Cardiac muscle cell (in vitro differentiated cells and primary cell): ENCODE measurements around the gene SEMA4D. TPM values are rescaled to one million over a fixed set of nuclear protein-coding genes. Genes with fewer than 3 reads are reported as not detected.

Experiments used
- DNase-seq, 2 donors: peaks; one replicate each; pipeline versions ENCODE4 v3.0.0 to v3.0.0-alpha.2; 2010 to 2017; ENCODE audit warnings: low read depth in 1 of 2, low spot score in 1 of 2
- H3K27ac ChIP-seq: fragments of 200-600 bp; sonication (generic); 2 replicates; pipeline ENCODE4 v1.5.1; 2016
- H3K27me3 ChIP-seq: fragments of 200-600 bp; sonication (generic); 2 replicates; pipeline ENCODE4 v1.6.0; 2016; ENCODE audit warnings: control low read depth
- H3K36me3 ChIP-seq: fragments of 200-600 bp; sonication (generic); 2 replicates; pipeline ENCODE4 v1.5.1; 2016; ENCODE audit warnings: control low read depth
- H3K4me1 ChIP-seq: fragments of 200-600 bp; sonication (generic); 2 replicates; pipeline ENCODE4 v1.8.1; 2017; ENCODE audit warnings: low read depth, mild to moderate bottlenecking, mixed run types
- H3K4me3 ChIP-seq: fragments of 200-600 bp; sonication (generic); 2 replicates; pipeline ENCODE4 v1.5.1; 2016; ENCODE audit warnings: mild to moderate bottlenecking
- H3K9me3 ChIP-seq: fragments of 200-600 bp; sonication (generic); 2 replicates; pipeline ENCODE4 v1.5.1; 2017; ENCODE audit warnings: low read depth, mild to moderate bottlenecking, control low read depth
- polyA plus RNA-seq: library from polyadenylated mRNA; unstranded; fragments of >200 nt; fragmentation: Nextera tagmentation; extraction: Ambion mirVana; gene quantifications from 2 replicates; pipeline ENCODE4 v1.2.1, GENCODE V29; 2016
- total RNA-seq: library from RNA; depleted of rRNA; stranded (reverse); fragments of >200 nt; gene quantifications from 2 replicates; pipeline ENCODE4 v1.2.3, GENCODE V29; 2016
- TF ChIP-seq, protein P1 (sequence below): IDR thresholded peaks from 2 replicates; pipeline ENCODE4 v1.5.1; 2012; ENCODE audit warnings: low read depth, mild to moderate bottlenecking, low read length

Gene SEMA4D
- total and polyA plus RNA-seq, 2 experiments from 2014 or later, result 16.5 to 34.2 TPM

DNA sequence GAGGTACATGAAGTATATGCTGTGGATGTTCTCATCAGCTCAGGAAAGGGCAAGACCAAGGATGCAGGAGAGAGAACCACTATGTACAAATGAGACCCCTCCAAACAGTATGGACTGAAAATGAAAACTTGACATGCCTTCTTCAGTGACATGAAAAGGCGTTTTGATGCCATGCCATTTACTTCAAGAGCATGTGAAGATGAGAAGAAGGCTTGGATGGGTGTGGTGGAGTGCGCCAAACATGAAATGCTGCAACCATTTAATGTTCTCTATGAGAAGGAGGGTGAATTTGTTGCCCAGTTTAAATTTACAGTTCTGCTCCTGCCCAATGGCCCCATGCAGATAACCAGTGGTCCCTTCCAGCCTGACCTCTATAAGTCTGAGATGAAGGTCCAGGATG, 47.7 kb downstream of the SEMA4D start:
- Histone ChIP-seq H3K9me3 (no peaks in the 10 kb centered on the region), H3K4me3 (no peak overlapping the region), H3K4me1 (peaks cover 4% of the 10 kb centered on the region), H3K36me3 (no peaks in the 10 kb centered on the region), H3K27me3 (no peaks in the 10 kb centered on the region), H3K27ac (no peak overlapping the region)
- TF ChIP-seq, protein P1, sequence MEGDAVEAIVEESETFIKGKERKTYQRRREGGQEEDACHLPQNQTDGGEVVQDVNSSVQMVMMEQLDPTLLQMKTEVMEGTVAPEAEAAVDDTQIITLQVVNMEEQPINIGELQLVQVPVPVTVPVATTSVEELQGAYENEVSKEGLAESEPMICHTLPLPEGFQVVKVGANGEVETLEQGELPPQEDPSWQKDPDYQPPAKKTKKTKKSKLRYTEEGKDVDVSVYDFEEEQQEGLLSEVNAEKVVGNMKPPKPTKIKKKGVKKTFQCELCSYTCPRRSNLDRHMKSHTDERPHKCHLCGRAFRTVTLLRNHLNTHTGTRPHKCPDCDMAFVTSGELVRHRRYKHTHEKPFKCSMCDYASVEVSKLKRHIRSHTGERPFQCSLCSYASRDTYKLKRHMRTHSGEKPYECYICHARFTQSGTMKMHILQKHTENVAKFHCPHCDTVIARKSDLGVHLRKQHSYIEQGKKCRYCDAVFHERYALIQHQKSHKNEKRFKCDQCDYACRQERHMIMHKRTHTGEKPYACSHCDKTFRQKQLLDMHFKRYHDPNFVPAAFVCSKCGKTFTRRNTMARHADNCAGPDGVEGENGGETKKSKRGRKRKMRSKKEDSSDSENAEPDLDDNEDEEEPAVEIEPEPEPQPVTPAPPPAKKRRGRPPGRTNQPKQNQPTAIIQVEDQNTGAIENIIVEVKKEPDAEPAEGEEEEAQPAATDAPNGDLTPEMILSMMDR, result no peak
- DNase-seq, result no peak

DNA sequence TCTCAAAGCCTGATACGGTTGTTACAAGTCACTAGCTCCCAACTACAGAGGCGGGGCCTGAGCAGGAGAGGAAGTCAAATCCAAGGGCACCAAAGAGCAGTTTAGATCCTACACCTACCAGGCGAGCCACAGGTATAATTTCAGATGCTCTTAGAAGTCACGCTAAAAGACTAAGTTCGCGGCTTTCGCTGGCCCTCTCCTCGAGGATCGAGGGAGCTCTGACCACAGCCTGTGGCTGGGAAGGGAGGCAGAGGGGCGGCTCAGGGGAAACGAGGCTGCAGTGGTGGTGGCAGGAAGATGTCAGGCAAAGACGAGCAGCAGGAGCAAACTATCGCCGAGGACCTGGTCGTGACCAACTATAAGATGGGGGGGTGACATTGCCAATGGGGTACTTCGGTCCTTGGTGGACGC, 48.6 kb downstream of the SEMA4D start:
- Histone ChIP-seq H3K27ac (no peak overlapping the region), H3K9me3 (no peaks in the 10 kb centered on the region), H3K27me3 (no peaks in the 10 kb centered on the region), H3K4me1 (peaks cover 4% of the 10 kb centered on the region), H3K36me3 (no peaks in the 10 kb centered on the region), H3K4me3 (no peak overlapping the region)
- TF ChIP-seq, protein P1, result no peak
- no peak for DNase-seq

DNA sequence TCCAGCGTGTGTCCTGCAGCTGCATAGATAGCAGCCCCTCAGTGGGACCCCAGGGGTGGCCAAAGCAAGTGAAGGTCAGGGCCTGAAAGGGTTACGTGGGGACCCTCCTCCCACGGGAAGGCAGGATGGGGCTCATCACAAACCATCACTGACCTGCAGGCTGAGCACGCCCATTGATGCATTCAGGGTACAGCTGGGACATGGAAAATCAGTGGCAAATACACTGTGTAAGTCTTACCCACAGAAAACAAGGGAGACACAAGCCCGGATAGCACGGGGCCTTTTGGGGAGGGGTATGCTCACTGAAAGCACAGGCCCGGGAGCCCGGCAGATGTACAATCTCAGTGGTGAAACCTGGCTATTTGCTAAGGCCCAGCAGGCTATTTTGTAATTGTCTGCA, 49.1 kb downstream of the SEMA4D start:
- no peak for DNase-seq
- TF ChIP-seq, protein P1, result no peak

DNA sequence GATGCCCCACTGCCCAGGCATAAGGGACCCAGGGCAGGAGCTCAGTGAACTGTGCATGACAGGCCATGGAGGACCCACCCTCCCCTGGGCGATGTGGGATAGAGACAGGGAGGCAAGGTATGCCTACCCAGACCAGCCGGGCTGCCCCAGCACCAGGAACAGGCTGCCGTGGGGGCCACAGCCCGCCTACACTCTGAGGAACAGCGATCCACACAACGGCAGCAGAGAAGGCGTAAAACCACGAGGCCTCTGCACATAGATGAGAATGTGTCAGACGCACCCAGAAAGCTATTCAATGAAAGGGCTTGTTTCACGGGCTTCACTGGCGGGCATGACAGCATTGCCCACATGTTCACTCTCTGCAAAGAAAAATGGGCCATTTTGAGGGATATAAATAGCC, 49.5 kb downstream of the SEMA4D start:
- no peaks in the 10 kb centered on the region for H3K9me3 ChIP-seq
- no peak overlapping the region for H3K27ac ChIP-seq
- no peaks in the 10 kb centered on the region for H3K36me3 ChIP-seq
- H3K4me1 ChIP-seq, result peaks cover 4% of the 10 kb centered on the region
- H3K4me3 ChIP-seq, result no peak overlapping the region
- no peak for DNase-seq
- H3K27me3 ChIP-seq, result no peaks in the 10 kb centered on the region
- TF ChIP-seq, protein P1, result no peak

More for the DNA sequence above, 49.1 kb downstream of the SEMA4D start:
- H3K4me3 ChIP-seq, result no peak overlapping the region
- H3K4me1 ChIP-seq, result peaks cover 4% of the 10 kb centered on the region
- no peaks in the 10 kb centered on the region for H3K9me3 ChIP-seq
- H3K36me3 ChIP-seq, result no peaks in the 10 kb centered on the region
- H3K27ac ChIP-seq, result no peak overlapping the region
- H3K27me3 ChIP-seq, result no peaks in the 10 kb centered on the region

DNA sequence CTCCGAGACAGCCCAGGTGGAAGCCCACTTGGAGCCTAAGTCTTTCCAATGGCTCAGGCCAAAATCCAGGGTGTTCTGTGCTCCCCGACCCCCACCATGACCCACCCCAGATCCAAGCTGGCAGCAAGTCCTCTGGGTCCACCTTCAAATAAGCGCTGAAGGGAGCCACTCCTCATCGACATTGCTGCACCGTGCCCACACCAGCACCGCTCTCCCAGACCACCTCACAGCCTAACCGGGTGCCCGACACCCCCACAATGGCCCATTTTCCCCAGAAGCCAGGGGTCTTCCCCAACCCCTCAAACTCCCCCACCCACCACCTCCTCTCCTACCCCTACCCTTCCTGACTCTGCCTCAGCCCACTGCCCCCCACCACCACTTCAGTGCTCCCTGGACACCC, 50.5 kb downstream of the SEMA4D start:
- TF ChIP-seq, protein P1, result no peak
- Histone ChIP-seq H3K27ac (no peak overlapping the region), H3K4me1 (peaks cover 9% of the 10 kb centered on the region), H3K4me3 (no peak overlapping the region), H3K27me3 (no peaks in the 10 kb centered on the region), H3K36me3 (no peaks in the 10 kb centered on the region), H3K9me3 (no peaks in the 10 kb centered on the region)
- DNase-seq, result no peak

DNA sequence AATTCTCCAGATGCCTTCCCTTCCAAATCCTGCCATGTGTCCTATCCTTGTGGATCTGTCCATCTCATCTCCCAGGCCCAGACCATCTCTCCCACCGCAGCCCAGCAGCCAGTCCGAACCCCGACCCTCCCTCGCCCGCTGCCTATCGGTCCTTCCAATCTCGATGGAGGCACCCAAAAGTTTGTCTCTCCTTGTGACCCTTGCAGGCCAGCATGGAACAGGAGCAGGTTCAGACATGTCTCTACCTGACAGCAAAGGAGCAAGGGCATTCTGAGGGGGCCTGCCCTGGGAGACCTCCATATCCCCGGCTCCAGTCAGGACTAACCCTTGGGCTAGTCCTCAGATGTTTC, 51.0 kb downstream of the SEMA4D start:
- H3K27ac ChIP-seq, result no peak overlapping the region
- no peaks in the 10 kb centered on the region for H3K36me3 ChIP-seq
- no peak for DNase-seq
- TF ChIP-seq, protein P1, result no peak
- no peaks in the 10 kb centered on the region for H3K9me3 ChIP-seq
- no peaks in the 10 kb centered on the region for H3K27me3 ChIP-seq
- H3K4me3 ChIP-seq, result no peak overlapping the region
- peaks cover 13% of the 10 kb centered on the region for H3K4me1 ChIP-seq
